ENCODE measurements around the gene PLCL1. TPM values are rescaled to one million over a fixed set of nuclear protein-coding genes. Genes with fewer than 3 reads are reported as not detected.

Gene PLCL1
- total and polyA plus RNA-seq, 10 of the 15 experiments (the other 5 are each of a cell fraction or from before 2014, with no cell fraction given), result 0.03 to 1.5 (median 0.22) TPM

DNA sequence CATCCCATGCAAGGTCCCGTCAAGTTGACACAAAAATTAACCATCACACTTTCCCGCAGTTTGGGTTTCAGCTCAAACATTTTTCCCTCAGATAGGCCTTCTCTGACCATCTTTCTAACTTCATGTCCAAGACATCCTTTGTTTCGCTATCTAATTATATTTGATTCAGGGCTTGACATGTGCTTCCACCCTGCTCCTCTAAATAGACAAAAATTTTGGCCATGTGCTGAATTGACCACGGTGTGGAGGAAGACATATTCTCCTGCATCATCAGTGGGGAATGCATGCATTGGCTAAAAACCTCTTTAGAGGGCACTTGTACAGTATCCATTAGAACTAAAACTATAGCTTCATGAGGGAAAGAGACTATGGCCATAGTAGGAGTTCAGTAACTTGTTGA, 81.2 kb downstream of the PLCL1 start (continued):
- TF ChIP-seq, protein P1, sequence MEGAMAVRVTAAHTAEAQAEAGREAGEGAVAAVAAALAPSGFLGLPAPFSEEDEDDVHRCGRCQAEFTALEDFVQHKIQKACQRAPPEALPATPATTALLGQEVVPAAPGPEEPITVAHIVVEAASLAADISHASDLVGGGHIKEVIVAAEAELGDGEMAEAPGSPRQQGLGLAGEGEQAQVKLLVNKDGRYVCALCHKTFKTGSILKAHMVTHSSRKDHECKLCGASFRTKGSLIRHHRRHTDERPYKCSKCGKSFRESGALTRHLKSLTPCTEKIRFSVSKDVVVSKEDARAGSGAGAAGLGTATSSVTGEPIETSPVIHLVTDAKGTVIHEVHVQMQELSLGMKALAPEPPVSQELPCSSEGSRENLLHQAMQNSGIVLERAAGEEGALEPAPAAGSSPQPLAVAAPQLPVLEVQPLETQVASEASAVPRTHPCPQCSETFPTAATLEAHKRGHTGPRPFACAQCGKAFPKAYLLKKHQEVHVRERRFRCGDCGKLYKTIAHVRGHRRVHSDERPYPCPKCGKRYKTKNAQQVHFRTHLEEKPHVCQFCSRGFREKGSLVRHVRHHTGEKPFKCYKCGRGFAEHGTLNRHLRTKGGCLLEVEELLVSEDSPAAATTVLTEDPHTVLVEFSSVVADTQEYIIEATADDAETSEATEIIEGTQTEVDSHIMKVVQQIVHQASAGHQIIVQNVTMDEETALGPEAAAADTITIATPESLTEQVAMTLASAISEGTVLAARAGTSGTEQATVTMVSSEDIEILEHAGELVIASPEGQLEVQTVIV (IDR thresholded peaks at IDR 0.05; ENCODE audit: borderline replicate concordance, partially characterized antibody), result no peak
- TF ChIP-seq, protein P2, sequence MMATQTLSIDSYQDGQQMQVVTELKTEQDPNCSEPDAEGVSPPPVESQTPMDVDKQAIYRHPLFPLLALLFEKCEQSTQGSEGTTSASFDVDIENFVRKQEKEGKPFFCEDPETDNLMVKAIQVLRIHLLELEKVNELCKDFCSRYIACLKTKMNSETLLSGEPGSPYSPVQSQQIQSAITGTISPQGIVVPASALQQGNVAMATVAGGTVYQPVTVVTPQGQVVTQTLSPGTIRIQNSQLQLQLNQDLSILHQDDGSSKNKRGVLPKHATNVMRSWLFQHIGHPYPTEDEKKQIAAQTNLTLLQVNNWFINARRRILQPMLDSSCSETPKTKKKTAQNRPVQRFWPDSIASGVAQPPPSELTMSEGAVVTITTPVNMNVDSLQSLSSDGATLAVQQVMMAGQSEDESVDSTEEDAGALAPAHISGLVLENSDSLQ (IDR thresholded peaks at IDR 0.05), result no peak
- no peak for TF ChIP-seq ZNF24 (IDR thresholded peaks at IDR 0.05)

DNA sequence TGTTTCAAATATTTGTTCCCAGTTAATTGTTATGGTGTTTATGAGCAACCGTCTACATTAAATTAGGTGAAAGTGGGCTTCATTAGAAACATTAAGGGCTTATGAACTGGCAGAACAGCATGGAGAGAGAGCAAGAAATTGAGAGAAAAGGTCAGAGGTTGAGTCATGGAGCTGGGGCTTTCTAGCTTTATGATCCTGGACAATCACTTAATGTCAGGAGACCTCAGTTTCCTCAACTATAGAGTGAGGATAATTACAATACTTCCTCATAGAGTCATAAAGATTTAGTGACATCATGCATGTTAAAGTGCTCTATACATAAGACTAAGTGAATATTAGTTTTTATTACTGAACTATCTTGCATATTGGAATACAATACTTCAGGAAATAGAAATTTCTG, 83.9 kb downstream of the PLCL1 start:
- intact Hi-C loops (cut with micrococcal nuclease; ENCODE audit: unreplicated experiment), result no loop called here
- no peaks in the 10 kb centered on the region for H4K20me1 ChIP-seq (ENCODE audit: control insufficient read depth, insufficient read depth)
- H3K4me3 ChIP-seq, result no peak overlapping the region
- ChIA-PET CTCF (interaction anchor here (0.7 to 1.6 kb wide), 9 partner anchors 10 to 211 kb away, joined by 3 to 6 read pairs (median 3); no protein-coding TSS in a partner anchor), SMC1A (ENCODE audit: uncharacterized antibody, unreplicated experiment) (interaction anchor here (0.6 to 4.5 kb wide), 21 partner anchors 9 to 409 kb away, joined by 3 to 21 read pairs (median 5); no protein-coding TSS in a partner anchor), POLR2A (interaction anchor here (1.6 kb wide), 1 partner anchor 155 kb away, joined by 3 read pairs; no protein-coding TSS in a partner anchor), RAD21 (ENCODE audit: unreplicated experiment) (interaction anchor here (0.6 to 2.8 kb wide), 14 partner anchors 12 to 239 kb away, joined by 3 to 16 read pairs (median 7); no protein-coding TSS in a partner anchor)
- FAIRE-seq (no peak), ATAC-seq (peak; percentile 18), DNase-seq (ENCODE audit: low read depth, low spot score) (no peak)
- H2AFZ ChIP-seq (ENCODE audit: control insufficient read depth, low read depth, low read length), result no peak overlapping the region
- BruUV-seq (replicated peaks), result no TSS peak
- 100% methylated on average over 1 of the region's 1 CpG for WGBS (ENCODE audit: insufficient coverage, insufficient replicate concordance, low lambda C conversion rate, missing lambda C conversion rate)
- no peak overlapping the region for H3K9ac ChIP-seq (ENCODE audit: control insufficient read depth, insufficient read depth, low read length)
- H3K36me3 ChIP-seq (ENCODE audit: control insufficient read depth in 2 of 2, insufficient read depth in 2 of 2, low read length in 1 of 2), result no peaks in the 10 kb centered on the region
- H3K4me1 ChIP-seq (ENCODE audit: control insufficient read depth, insufficient read depth, low read length), result peaks cover 4% of the 10 kb centered on the region
- H3K4me2 ChIP-seq (ENCODE audit: control insufficient read depth, insufficient read depth), result no peak overlapping the region
- no peak overlapping the region for H3K27ac ChIP-seq (ENCODE audit: control insufficient read depth, insufficient read depth)
- TF ChIP-seq, protein P2 (IDR thresholded peaks at IDR 0.05), result no peak
- TF ChIP-seq NR2F1 (conservative IDR thresholded peaks at IDR 0.05), result 0 out of 2 replicates have a peak, but pooled peaks have one; percentile 13
- no peaks in the 10 kb centered on the region for H3K27me3 ChIP-seq (replicated peaks in 1 of 2; ENCODE audit: control insufficient read depth in 2 of 2, insufficient read depth in 2 of 2, low read length in 1 of 2)
- no peaks in the 10 kb centered on the region for H3K79me2 ChIP-seq (ENCODE audit: control insufficient read depth, insufficient read depth, low read length)
- H3K9me3 ChIP-seq (replicated peaks; ENCODE audit: control insufficient read depth, insufficient read depth, low read length), result no peaks in the 10 kb centered on the region
- in situ Hi-C loops (cut with MboI), result no loop called here
